GM18519 (cell line): ENCODE results near the gene F5.
"Not testable (repeated sequence)": the region's sequence is repeated elsewhere in the genome, so short reads cannot be mapped to it uniquely, and the experiment has no call there.

Source experiments
- ATAC-seq: cut with Tn5 transposase; IDR thresholded peaks from one replicate; pipeline ENCODE4 v1.9.1; 2021; ENCODE audit warnings: mild to moderate bottlenecking, moderate library complexity; ENCODE audit not compliant: unreplicated experiment, low FRiP score

Gene F5

GRCh38 chr1:169513208-169513607 is 73.1 kb downstream of the F5 start:
- no peak for ATAC-seq

GRCh38 chr1:169511316-169512005 is 74.8 kb downstream of the F5 start:
- ATAC-seq, result no peak

- no peak for ATAC-seq
Observed at GRCh38 chr1:169510060-169510459, 76.2 kb downstream of the F5 start.

GRCh38 chr1:169509354-169509753 is 76.9 kb downstream of the F5 start:
- no peak for ATAC-seq

- no peak for ATAC-seq
Observed at GRCh38 chr1:169508432-169509338, 77.6 kb downstream of the F5 start.

- no peak for ATAC-seq
Observed at GRCh38 chr1:169507413-169507812, 78.9 kb downstream of the F5 start.

- ATAC-seq, result not testable (repeated sequence)
Observed at GRCh38 chr1:169503601-169504000, 82.7 kb downstream of the F5 start.

- no peak for ATAC-seq
Observed at GRCh38 chr1:169499807-169500206, 86.5 kb downstream of the F5 start.

- ATAC-seq, result no peak
Observed at GRCh38 chr1:169497317-169497716, 89.0 kb downstream of the F5 start.

GRCh38 chr1:169495916-169496315 is 90.4 kb downstream of the F5 start:
- no peak for ATAC-seq

- ATAC-seq, result no peak
Observed at GRCh38 chr1:169495046-169495775, 91.1 kb downstream of the F5 start.

GRCh38 chr1:169494343-169494742 is 91.9 kb downstream of the F5 start:
- no peak for ATAC-seq

- ATAC-seq, result no peak
Observed at GRCh38 chr1:169493251-169493650, 93.0 kb downstream of the F5 start.

GRCh38 chr1:169491845-169492281 is 94.4 kb downstream of the F5 start:
- ATAC-seq, result peak; percentile 40

GRCh38 chr1:169488157-169488556 is 98.1 kb downstream of the F5 start:
- ATAC-seq, result no peak

GRCh38 chr1:169487561-169487960 is 98.7 kb downstream of the F5 start:
- no peak for ATAC-seq

- ATAC-seq, result no peak
Observed at GRCh38 chr1:169487133-169487532, 99.1 kb downstream of the F5 start.

GRCh38 chr1:169486281-169487051 is 99.8 kb downstream of the F5 start:
- no peak for ATAC-seq

GRCh38 chr1:169485431-169486280 is 100.6 kb downstream of the F5 start, which contains the start of gene SLC19A2:
Gene SLC19A2, minus strand, starts transcription at chr1:169485944. Its CDS starts 178 bp downstream, at chr1:169485766.
- ATAC-seq, result peak; percentile 97
